NB4 (cell line): ENCODE results near the gene KLHL17.

Source experiments
- DNase-seq: peaks from one replicate; pipeline ENCODE4 v3.0.0; 2010; ENCODE audit warnings: low read depth
- H3K4me3 ChIP-seq: one replicate; pipeline ENCODE4 v1.5.1; 2011; ENCODE audit warnings: mild to moderate bottlenecking, low read depth, low read length, moderate library complexity
- MYC ChIP-seq: IDR thresholded peaks from 2 replicates; pipeline ENCODE4 v1.6.1; 2011; ENCODE audit warnings: low read depth, low read length
- POLR2A ChIP-seq: IDR thresholded peaks from 2 replicates; pipeline ENCODE4 v1.6.1; 2011; ENCODE audit warnings: mild to moderate bottlenecking; ENCODE audit not compliant: insufficient read length; ENCODE audit errors: extremely low read depth
- TF ChIP-seq, protein P1 (sequence below): IDR thresholded peaks from one replicate; pipeline ENCODE4 v1.5.1; 2012; ENCODE audit warnings: low read depth, low read length
- TF ChIP-seq, protein P2 (sequence below): IDR thresholded peaks from 2 replicates; pipeline ENCODE4 v1.6.1; 2011; ENCODE audit warnings: low read depth, low read length

Gene KLHL17

GRCh38 chr1:1014799-1015681 is 54.7 kb downstream of the KLHL17 start:
- peak overlapping the region; percentile 34 for H3K4me3 ChIP-seq
- TF ChIP-seq, protein P1, sequence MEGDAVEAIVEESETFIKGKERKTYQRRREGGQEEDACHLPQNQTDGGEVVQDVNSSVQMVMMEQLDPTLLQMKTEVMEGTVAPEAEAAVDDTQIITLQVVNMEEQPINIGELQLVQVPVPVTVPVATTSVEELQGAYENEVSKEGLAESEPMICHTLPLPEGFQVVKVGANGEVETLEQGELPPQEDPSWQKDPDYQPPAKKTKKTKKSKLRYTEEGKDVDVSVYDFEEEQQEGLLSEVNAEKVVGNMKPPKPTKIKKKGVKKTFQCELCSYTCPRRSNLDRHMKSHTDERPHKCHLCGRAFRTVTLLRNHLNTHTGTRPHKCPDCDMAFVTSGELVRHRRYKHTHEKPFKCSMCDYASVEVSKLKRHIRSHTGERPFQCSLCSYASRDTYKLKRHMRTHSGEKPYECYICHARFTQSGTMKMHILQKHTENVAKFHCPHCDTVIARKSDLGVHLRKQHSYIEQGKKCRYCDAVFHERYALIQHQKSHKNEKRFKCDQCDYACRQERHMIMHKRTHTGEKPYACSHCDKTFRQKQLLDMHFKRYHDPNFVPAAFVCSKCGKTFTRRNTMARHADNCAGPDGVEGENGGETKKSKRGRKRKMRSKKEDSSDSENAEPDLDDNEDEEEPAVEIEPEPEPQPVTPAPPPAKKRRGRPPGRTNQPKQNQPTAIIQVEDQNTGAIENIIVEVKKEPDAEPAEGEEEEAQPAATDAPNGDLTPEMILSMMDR = peak; percentile 21
- TF ChIP-seq MYC = no peak
- TF ChIP-seq POLR2A = no peak
- TF ChIP-seq, protein P2, sequence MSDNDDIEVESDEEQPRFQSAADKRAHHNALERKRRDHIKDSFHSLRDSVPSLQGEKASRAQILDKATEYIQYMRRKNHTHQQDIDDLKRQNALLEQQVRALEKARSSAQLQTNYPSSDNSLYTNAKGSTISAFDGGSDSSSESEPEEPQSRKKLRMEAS = no peak
- peak; percentile 61 for DNase-seq
